Measurements from ENCODE around the gene ATRIP. TPM values are rescaled to one million over a fixed set of nuclear protein-coding genes. Genes with fewer than 3 reads are reported as not detected.

Gene ATRIP
- total RNA-seq, 1 donor = 5.1 TPM

DNA sequence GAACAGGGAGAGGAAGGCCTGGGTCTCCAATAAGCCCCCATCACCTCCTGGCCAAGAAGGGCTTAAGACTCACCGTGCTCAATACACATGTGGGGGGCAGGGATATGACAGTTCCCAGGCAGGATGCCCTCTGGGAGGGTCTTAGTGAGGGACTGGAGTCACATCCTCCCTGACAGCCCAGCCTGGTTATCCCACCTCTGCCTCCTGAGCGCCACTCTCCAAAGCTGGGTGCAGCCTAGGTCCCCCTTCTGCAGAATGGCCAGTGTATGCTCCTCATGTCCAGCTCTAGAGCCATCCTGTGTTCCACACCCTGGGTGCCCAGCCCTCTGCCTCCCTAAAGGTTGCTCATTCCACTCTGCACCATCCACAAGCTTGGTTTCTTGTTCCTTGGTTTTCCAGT lies 58.6 kb downstream of the ATRIP start:
- H3K4me1 ChIP-seq (ENCODE audit: insufficient read depth, low read length) = peaks cover 44% of the 10 kb centered on the region
- no peaks in the 10 kb centered on the region for H3K27me3 ChIP-seq (ENCODE audit: insufficient read depth, low read length)
- no peak overlapping the region for H3K4me3 ChIP-seq (ENCODE audit: low read length)
- no peaks in the 10 kb centered on the region for H3K9me3 ChIP-seq (ENCODE audit: low read depth, low read length)

DNA sequence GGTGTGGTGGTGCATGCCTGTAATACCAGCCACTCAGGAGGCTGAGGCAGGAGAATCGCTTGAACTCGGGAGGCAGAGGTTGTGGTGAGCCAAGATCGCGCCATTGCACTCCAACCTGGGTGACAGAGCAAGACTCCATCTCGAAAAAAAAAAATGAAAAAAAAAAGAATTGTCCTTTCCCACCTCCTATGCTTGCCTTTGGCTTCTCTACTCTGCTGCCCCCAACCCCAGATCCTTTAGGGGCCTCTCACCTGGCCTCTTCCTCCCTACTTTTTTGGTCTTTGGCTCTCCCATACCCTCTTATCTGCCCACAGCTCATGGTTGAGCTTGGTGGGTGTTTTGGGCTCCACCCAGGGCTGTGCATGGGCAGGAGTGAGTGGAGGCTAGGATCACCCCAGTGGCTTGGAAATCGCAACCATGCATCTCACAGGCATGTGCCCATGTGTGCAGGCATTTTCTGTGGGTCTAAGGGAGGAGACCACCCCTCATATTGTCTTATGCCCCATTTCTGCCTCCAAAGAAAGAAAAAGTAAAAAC lies 59.5 kb downstream of the ATRIP start:
- peaks cover 44% of the 10 kb centered on the region for H3K4me1 ChIP-seq (ENCODE audit: insufficient read depth, low read length)
- H3K4me3 ChIP-seq (ENCODE audit: low read length) = no peak overlapping the region
- no peaks in the 10 kb centered on the region for H3K9me3 ChIP-seq (ENCODE audit: low read depth, low read length)

GRCh38 chr3:48507256-48508061 lies 60.9 kb downstream of the ATRIP start:
- Histone ChIP-seq H3K4me3 (ENCODE audit: low read length) (no peak overlapping the region), H3K27me3 (ENCODE audit: insufficient read depth, low read length) (no peaks in the 10 kb centered on the region), H3K4me1 (ENCODE audit: insufficient read depth, low read length) (peaks cover 41% of the 10 kb centered on the region)

More for the DNA sequence above, 59.5 kb downstream of the ATRIP start:
- no peaks in the 10 kb centered on the region for H3K27me3 ChIP-seq (ENCODE audit: insufficient read depth, low read length)

GRCh38 chr3:48511551-48511950 lies 65.0 kb downstream of the ATRIP start:
- Histone ChIP-seq H3K27me3 (ENCODE audit: insufficient read depth, low read length) (no peaks in the 10 kb centered on the region), H3K9me3 (ENCODE audit: low read depth, low read length) (no peaks in the 10 kb centered on the region), H3K4me3 (ENCODE audit: low read length) (no peak overlapping the region), H3K4me1 (ENCODE audit: insufficient read depth, low read length) (peaks cover 39% of the 10 kb centered on the region)

More at GRCh38 chr3:48507256-48508061, 60.9 kb downstream of the ATRIP start:
- H3K9me3 ChIP-seq (ENCODE audit: low read depth, low read length) = no peaks in the 10 kb centered on the region

DNA sequence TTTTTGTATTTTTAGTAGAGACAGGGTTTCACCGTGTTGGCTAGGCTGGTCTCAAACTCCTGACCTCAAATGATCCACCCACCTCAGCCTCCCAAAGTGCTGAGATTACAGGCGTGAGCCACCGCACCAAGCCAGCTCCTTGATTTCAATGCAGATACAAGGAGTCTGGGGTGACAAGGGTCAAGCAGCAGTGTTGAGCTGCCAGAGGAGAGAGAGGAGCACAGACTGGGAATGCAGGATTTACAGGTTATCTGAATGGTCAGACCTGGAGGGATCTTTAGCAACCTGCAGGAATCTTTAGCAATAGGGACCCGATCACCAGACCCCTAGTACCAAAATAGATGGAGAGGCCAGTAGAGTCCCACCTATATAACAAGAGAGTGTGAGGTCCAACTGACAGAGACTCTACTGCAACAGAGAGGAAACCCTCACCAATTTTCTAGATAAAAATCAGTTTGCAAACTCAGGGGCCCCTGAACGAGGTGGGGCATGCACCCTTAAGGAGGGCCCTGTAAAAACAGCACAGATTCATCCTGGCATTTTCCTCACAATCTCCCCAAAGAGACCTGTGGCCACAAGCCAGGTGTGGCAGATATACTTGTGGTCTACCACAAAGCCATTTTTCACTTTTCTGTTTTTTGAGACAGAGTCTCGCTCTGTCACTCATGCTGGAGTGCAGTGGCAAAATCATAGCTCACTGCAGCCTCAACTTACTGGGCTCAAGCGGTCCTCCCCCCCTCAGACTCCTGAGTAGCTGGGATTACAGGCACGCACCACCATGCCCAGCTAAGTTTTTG lies 68.1 kb downstream of the ATRIP start:
- H3K27me3 ChIP-seq (ENCODE audit: insufficient read depth, low read length) = no peaks in the 10 kb centered on the region
- no peak overlapping the region for H3K4me3 ChIP-seq (ENCODE audit: low read length)
- H3K9me3 ChIP-seq (ENCODE audit: low read depth, low read length) = no peaks in the 10 kb centered on the region
- H3K4me1 ChIP-seq (ENCODE audit: insufficient read depth, low read length) = peaks cover 37% of the 10 kb centered on the region

Other genes starting within 250 kb of the ATRIP start
- gene CAMP, start 223.2 kb upstream of the ATRIP start, total RNA-seq = not detected
- 10.6 TPM for gene ZNF589, start 205.6 kb upstream of the ATRIP start, total RNA-seq
- 5.4 TPM for gene NME6, start 145.4 kb upstream of the ATRIP start, total RNA-seq
- gene SPINK8, start 113.1 kb upstream of the ATRIP start, total RNA-seq = not detected
- gene FBXW12, start 74.5 kb upstream of the ATRIP start, total RNA-seq = not detected
- gene PLXNB1, start 16.7 kb upstream of the ATRIP start, total RNA-seq = 0.63 TPM
- 1.4 TPM for gene CCDC51, start 6.6 kb upstream of the ATRIP start, total RNA-seq
- 271 TPM for gene TMA7, start 6.5 kb upstream of the ATRIP start, total RNA-seq
- gene SHISA5, start 57.4 kb downstream of the ATRIP start, total RNA-seq = 64.1 TPM
- 11.3 TPM for gene PFKFB4, start 110.1 kb downstream of the ATRIP start, total RNA-seq
- gene UCN2, start 117.0 kb downstream of the ATRIP start, total RNA-seq = 0.10 TPM
- 0.10 TPM for gene COL7A1, start 148.6 kb downstream of the ATRIP start, total RNA-seq
- 131 TPM for gene UQCRC1, start 162.9 kb downstream of the ATRIP start, total RNA-seq
- 0.42 TPM for gene TMEM89, start 175.0 kb downstream of the ATRIP start, total RNA-seq
- 8.4 TPM for gene SLC26A6, start 188.7 kb downstream of the ATRIP start, total RNA-seq
- gene CELSR3, start 216.1 kb downstream of the ATRIP start, total RNA-seq = 2.6 TPM
- gene NCKIPSD, start 239.2 kb downstream of the ATRIP start, total RNA-seq = 6.3 TPM

Data from mononuclear cell (primary cell).